SIG-M5 treated with dmso at 0.1 percent for 504 hours (cell line): ENCODE measurements around the gene TXNRD1.
"Not testable (repeated sequence)": the region's sequence is repeated elsewhere in the genome, so short reads cannot be mapped to it uniquely, and the experiment has no call there.

Experiments
- DNase-seq: peaks from one replicate; lab custom pipeline; 2025; ENCODE audit not compliant: unreplicated experiment; lab: John Stamatoyannopoulos, UW

TXNRD1 gene

DNA sequence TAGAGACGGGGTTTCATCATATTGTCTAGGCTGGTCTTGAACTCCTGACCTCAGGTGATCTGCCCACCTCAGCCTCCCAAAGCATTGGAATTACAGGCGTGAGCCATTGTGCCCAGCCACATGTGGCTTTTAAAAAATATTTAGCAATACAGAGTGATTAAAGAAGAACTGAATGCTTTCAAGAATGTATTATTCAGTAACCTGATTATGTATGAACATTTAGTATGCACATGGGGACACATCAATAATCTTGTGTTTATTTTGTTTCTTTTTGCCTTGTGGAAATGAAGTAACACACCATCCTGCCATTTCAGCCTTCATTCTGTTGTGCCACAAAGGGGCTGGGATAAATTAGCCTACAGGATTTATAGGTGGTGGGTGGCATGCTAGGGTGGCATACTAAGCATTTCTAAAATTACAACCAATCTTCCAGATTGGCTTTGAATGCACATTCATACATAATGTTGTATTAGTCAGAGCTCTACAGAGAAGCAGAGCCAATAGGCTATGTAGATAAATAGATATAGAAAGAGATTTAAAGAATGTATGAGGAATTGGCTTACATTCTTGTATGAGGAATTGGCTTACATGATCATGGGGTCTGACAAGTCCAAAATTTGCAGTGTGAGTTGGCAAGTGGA is 25.5 kb upstream of the TXNRD1 start:
- no peak for DNase-seq

DNA sequence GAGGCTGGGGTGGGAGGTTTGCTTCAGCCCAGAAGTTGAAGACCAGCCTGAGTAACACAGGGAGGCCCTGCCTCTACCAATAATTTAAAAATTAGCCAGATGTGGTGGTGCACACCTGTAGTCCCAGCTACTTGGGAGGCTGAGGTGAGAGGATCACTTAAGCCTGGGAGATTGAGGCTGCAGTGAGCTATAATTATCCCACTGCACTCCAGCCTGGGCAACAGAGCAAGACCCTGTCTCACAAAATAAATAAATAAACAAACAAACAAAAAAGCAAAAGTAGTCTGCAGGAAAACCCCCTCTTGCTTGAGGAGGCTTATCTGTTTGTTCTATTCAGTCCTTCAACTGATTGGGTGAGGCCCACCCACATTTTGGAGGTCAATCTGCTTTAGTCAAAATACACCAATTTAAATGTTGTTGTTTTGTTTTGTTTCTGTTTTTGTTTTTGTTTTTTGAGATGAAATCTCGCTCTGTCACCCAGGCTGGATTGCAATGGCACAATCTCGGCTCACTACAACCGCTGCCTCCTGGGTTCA is 24.9 kb upstream of the TXNRD1 start:
- DNase-seq = no peak

DNA sequence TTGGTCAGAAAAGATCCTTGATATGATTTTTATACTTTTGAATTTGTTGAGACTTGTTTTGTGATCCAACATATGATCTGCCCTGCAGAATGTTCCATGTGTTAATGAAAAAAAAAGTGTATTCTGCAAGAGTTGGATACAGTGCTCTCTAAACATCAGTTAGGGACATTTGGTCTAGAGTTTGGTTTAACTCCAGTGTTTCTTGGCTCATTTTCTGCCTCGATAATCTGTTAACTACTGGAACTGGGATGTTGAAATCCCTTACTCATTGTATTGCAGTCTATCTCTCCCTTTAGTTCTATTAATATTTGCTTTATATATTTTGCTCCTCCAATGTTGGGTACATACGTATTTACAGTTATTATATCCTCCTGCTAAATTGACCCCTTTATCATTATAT is 18.3 kb upstream of the TXNRD1 start:
- no peak for DNase-seq

DNA sequence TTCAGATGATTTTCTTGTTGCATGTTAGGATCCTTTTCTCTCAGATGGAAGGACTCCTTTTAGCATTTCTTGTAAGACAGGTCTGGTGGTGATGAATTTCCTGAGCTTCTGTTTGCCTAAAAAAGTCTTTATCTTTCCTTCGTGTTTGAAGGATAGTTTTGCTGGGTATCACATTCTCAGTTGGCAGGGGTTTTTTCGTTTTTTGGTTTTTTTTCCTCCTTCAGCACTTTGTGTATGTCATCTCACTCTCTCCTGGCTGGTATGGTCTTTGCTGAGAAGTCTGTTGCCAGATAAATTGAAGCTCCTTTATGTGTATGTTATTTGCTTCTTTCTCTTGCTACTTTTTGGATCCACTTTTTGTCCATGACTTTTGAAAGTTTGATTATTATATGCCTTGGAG is 15.6 kb upstream of the TXNRD1 start:
- no peak for DNase-seq

DNA sequence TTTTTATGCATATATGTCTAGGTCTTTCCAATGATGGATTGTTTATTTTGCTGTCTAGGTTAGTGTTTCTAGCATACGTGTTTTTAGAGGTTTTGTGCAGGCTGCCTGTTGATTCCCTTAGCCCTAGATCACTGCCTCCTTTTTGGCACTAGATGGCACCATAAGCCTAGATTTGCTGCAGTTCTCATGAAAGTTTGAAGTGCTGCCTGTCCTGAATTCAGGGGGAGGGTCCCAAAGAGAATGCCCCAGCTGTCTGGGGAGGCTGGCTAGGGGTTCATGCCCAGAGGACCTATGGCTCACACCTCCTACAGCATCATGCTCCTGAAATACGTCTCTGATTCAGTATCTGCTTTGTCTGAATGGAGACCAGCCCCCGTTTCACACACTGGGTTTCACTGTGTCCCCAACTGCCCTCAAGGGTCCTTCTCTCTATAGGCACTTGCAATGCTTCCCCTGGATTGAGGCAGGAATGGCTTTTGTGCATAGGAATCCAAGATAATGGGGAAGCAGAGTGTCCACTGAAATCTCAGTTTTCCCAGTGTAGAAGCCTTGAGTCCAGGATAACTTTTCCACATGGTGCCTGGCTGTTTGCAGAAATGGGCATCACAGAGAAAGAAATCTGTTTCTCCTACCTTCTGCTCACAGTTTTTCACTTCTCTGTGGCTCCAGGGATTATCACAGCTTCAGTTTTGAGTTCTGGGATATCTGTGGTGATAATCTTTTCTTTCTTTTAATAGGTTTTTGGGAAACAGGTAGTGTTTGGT is 14.2 kb upstream of the TXNRD1 start:
- DNase-seq = peak; percentile 75

DNA sequence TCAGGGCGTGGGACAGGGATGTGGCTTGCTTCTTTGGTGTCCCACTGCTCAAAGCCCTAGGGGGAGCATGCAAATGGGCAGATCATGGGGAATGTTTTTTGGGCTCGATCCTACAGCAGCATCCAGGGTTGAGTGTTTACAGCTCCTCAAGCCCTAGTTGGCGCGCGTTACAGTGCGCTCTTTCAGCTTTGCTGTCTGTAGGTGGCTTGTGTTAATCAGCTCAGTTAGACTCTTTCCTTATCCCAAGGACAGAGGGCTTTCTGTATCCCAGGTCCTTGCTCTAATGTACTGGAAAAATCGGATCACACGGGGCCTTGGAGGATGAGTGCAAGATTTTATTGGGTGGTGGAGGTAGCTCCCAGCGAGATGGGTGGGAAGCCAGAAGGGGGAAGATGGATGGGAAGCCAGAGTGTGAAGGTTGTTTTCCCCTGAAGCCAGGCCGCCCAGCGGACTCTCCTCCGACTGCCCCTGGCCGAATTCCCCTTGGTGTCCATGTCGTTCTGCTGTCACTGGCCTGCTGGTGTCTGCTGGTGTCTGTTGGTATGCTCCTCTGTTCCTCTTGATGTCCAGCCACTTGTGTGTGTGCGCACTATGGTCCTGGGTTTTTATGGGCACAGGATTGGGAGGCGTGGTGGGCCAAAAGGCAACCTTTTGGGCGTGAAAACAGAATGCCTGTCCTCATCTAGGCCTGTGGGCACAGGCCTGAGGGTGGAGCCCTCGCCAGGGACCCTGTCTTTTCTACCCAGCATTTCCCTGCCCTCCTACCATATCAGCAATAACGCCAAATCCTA is 10.7 kb upstream of the TXNRD1 start:
- no peak for DNase-seq

DNA sequence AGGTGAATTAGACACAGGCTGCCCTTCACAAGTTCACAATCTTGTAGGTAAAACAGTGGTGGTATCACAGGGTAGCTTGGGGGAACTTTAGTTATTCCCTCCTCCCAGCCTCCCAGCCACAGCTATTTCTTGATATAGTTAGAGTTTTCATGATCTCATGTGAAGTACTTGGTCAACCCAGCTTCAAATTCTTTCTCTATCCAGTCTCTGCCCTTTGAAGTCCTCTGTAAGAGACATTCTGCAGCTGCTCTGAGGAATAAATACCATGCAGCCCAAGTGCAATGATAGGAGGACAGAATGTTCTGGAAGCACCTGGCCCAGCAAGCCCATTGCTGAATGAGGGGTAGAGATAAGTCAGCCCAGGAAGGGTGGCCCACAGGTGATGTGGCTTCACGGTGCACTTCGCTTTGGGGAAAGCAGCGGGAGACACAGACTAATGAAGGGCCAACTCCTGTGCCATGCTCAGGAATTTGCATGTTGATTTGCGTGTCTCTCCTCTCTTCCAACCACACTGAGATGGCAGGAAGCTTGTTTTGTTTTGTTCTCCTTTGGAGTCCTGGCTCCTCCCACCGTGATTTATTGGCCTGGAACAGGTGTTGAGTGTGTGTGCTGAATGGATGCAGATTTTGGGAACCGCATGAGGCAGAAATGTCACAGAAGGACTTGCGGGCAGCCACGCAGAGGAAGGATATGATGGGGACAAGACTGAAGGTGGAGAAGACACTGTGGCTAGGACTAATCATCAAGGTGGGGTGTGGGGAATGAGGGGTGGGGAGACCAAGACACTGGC is 8.0 kb upstream of the TXNRD1 start:
- DNase-seq = no peak

DNA sequence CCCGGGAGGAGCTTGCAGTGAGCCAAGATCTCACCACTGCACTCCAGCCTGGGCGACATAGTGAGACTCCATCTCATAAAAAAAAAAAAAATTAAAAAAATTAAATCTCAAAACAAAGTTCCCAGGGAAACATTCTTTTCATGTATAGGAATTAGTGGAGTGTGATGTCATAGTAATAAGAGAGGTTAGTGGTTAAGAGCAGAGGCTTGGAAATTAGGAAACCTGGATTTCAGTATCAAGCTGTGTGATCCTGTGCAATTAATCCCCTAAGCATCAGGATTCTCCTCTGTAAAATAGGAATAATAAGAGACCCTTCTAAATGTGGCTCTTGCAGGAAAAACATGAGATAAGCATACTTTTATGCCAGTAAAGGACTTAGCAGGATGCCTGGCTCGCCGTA is 3.1 kb upstream of the TXNRD1 start:
- DNase-seq = no peak

DNA sequence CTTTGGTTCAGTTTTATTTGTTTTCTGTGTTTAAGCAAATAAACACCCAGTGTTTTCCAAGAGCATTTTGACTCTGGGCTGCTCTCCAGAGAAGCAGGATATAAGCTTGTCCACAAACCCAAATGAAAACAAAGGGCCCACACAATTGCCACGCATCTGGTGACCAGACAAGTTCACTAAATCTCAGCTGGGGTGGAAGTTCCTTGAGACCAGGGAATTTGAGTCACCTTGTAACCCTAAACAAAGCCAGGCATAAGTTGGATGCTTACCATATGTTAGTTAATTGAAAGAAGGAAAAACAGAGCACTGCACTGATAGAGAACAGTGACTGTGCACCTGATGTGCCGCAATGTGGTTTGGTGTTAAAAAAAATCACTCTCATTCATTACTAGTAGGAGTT is 1.6 kb upstream of the TXNRD1 start:
- no peak for DNase-seq

DNA sequence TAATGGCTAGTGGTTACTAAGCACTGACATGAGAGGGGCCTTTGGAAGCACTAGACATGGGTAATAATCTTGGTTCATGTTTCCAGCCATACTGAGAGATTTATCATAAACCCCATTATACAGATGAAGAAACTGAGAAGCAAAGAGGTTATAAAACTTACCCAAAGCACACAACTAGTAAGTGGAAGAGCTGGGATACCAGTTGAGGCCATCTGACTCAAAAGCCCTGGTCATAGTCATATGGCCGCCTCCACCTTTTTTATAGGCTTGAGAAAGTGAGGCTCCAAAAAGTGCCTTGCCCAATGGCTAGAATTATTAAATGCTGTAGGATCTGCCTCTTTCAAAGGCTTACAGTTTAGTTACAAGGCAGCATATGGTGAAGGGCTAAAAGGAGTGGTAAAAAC is 944 bp downstream of the TXNRD1 start:
- DNase-seq = no peak

DNA sequence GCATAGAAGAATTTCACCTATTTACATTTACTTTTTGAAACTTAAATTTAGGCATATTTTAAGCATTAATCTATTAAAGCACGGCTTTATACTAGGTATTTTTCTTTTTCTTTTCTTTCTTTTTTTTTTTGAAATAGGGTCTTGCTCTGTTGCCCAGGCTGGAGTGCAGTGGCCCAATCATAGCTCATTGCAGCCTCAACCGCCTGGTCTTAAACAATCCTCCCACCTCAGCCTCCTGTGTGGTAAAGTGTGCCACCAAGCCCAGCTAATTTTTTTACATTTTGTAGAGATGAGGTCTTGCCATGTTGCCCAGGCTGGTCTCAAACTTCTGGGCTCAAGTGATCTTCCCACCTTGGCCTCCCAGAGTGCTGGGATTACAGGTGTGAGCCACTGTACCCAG is 2.9 kb downstream of the TXNRD1 start:
- DNase-seq = not testable (repeated sequence)

DNA sequence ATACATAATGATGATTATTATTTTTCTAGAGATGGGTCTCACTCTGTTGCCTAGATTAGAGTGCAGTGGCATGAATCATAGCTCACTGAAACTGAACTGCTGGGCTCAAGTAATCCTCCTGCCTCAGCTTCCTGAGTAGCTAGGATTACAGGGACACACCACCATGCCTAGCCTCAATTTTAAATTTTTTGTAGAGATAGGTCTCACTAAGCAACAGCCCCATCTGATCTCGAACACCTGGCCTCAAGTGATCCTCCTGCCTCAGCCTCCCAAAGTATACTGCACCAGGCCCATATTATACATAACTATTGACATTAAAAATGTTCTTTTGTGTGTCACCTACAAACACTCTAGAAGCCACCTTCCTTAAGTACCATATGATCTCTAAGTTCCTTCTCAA is 3.4 kb downstream of the TXNRD1 start:
- DNase-seq = no peak

DNA sequence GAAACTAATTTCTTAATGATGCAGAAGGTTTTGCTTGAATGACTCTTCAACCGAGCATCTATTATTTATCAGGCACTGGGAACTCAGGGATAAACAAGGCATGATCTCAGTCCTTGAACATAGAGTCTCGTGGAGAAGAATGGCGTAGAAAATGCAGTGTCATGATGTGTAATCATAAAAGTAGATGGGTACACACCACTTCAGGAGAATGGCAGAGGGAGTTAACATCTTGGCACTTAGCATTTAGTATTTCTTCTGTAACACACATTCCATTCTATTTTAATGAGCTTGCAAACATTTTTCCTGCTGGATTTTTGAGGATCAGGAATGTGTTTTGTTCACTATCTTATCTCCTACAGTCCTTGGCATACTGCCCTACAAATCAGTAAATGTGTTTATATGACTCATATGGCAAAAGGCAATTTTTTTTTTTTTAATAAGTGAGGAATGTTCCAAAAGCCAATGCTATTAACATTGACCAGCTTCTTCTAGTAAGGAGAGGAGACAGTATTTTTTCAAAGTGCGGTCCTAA is 3.8 kb downstream of the TXNRD1 start:
- peak; percentile 28 for DNase-seq

DNA sequence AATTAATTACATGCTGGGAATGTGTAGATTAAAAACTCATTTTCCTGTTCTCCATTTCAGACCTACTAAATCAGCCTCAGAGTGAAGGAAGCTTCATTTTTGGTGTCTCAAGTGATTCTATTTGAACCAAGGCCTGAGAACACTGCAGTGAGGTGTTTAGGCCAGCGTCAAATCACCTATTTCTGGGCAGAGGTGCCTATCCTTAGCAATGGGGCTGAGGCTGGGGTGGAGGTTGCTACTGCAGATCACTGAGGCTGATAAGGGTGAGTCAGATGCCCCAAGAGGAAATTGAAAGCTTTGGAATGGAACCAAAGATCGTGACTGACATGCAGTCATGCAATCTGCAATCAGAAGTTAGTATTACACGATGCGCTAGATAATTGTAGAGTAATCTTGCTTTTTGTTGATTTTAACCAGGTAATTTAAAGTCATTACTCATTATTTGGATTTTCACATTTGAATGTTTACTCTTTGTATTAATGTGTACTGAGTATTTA is 4.4 kb downstream of the TXNRD1 start:
- DNase-seq = peak; percentile 79

DNA sequence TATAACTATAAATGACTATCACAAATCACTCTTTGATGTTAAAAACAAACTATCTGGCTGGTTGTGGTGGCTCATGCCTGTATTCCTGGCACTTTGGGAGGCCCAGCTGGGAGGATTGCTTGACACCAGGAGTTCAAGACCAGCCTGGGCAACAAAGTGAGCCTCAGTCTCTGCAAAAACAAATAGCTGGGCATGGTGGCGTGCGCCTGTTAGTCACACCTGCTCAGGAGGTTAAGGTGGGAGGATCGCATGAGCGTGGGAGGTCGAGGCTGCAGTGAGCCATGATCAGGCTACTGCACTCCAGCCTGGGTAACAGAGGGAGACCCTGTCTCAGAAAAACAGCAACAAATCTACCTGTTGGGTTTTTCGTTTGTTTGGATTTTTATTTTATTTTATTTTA is 5.4 kb downstream of the TXNRD1 start:
- no peak for DNase-seq

DNA sequence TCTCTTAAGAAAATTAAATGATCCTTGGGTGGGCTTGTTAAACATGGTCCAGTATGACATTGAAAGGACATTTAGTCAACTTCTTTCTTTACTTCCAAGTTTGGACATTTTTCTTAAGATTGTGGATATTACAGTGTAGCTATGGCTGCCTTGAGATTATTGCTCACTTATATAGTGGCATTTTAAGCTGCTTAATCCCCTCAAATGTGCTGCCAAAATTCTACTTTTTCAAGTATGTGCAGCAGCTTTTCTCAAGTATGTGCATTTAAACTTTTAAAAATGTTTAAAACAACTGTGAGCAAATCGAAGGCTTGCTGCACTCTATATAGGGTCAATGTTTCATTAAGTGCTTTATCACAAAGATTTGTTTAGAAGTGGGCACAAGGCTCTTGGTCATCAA is 7.4 kb downstream of the TXNRD1 start:
- no peak for DNase-seq

DNA sequence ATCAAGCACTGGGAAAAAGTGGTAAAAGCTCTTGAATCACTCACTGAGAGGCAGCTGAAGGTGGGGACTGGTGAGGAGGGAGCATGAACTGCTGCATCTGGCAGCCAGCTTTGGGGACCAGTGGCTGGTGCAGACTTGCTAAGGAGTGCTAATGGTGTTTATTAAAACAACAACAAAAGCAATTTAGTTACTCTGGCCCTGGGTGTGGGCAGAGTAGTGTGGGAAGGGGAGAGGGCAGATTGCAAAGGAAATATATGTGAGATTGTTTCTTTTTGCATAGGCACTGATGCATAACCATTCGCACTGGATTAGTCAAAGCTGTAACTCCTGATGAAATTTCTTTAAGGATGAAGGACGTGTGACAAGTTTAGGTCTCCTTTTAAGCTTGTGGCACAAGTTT is 8.1 kb downstream of the TXNRD1 start:
- no peak for DNase-seq

DNA sequence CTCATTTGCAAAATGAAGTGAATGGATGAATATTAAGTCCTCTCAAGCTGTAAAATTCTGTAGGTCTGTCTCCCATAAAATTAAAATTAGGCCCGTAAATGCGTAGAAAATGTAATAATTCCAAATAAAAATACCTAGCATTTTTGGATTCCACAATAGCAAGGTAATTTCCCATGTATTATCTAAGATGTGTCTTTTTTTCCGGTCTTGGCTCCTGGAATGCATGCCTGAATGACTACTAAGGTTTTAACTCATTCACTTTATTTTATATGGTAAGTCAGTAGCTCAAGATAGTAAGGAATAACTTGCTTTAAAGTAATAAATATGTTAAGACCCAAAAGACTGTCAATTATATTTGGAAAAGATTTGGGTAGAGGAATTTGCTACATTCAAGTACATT is 11.1 kb downstream of the TXNRD1 start:
- DNase-seq = no peak

DNA sequence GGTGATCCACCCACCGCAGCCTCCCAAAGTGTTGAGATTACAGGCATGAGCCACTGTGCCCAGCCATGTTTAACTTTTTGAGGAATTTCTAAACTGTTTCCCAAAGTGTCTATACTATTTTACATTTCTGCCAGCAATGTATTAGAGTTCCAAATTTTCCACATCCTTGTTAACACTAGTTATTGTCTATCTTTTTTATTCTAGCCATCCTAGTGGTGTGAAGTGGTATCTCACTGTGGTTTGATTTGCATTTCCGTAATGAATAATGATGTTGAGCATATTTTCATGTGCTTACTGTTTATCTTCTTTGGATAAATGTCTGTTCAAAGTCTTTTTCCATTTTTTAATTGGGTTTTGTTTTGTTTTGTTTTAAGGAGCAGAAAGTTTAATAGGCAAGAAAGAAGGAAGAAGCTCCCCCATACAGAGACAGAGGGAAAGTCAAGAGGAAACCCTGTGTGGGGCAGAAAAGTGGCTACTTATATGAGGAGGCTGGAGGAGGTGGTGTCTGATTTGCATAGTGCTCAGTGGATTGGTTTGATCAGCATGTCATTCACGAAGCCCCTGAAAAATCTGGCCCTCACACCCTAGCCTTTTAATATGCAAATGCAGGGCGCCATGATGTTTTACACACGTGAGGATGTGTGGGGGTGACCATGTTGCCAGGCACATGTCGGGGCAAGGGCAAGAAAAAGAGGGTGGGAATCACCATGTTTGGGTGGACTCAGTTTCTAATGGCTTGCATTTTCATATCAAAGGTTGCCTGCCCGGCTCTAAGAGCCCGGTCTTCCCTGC is 14.9 kb downstream of the TXNRD1 start:
- no peak for DNase-seq
